Stimulated activated CD4-positive, alpha-beta T cell treated with anti-CD3 and anti-CD28 coated beads, Interleukin-12 subunit alpha, Interleukin-12 subunit beta, amount 100 ng/mL, for 4 hours (primary cell): Measurements from ENCODE around the gene ING3.
"Not testable (repeated sequence)": the region's sequence is repeated elsewhere in the genome, so short reads cannot be mapped to it uniquely, and the experiment has no call there.

Experiments
- DNase-seq: peaks from one replicate; pipeline ENCODE4 v3.0.0-alpha.2; 2020

ING3 gene

GRCh38 chr7:121005058-121005457 lies 54.5 kb downstream of the ING3 start:
- not testable (repeated sequence) for DNase-seq

- DNase-seq, result no peak
Observed at GRCh38 chr7:121005996-121006584, 55.5 kb downstream of the ING3 start.

GRCh38 chr7:121006711-121007315 lies 56.2 kb downstream of the ING3 start:
- no peak for DNase-seq

- DNase-seq, result no peak
Observed at GRCh38 chr7:121008816-121009215, 58.2 kb downstream of the ING3 start.

- no peak for DNase-seq
Observed at GRCh38 chr7:121011401-121011800, 60.8 kb downstream of the ING3 start.

- no peak for DNase-seq
Observed at GRCh38 chr7:121012170-121012874, 61.7 kb downstream of the ING3 start.

GRCh38 chr7:121012919-121013318 lies 62.3 kb downstream of the ING3 start:
- no peak for DNase-seq

- DNase-seq, result no peak
Observed at GRCh38 chr7:121015560-121015959, 65.0 kb downstream of the ING3 start.

- no peak for DNase-seq
Observed at GRCh38 chr7:121016966-121017365, 66.4 kb downstream of the ING3 start.

- no peak for DNase-seq
Observed at GRCh38 chr7:121017586-121017985, 67.0 kb downstream of the ING3 start.

GRCh38 chr7:121019018-121019417 lies 68.4 kb downstream of the ING3 start:
- no peak for DNase-seq

- DNase-seq, result no peak
Observed at GRCh38 chr7:121020249-121020988, 69.8 kb downstream of the ING3 start.

- DNase-seq, result no peak
Observed at GRCh38 chr7:121020989-121021969, 70.7 kb downstream of the ING3 start.

GRCh38 chr7:121023194-121023593 lies 72.6 kb downstream of the ING3 start:
- no peak for DNase-seq

GRCh38 chr7:121023683-121024511 lies 73.3 kb downstream of the ING3 start:
- no peak for DNase-seq

- DNase-seq, result no peak
Observed at GRCh38 chr7:121024611-121025010, 74.0 kb downstream of the ING3 start.

- DNase-seq, result no peak
Observed at GRCh38 chr7:121026159-121026558, 75.6 kb downstream of the ING3 start.

GRCh38 chr7:121026577-121027111 lies 76.1 kb downstream of the ING3 start:
- no peak for DNase-seq
